ENCODE data around the gene PLCH2. TPM values are rescaled to one million over a fixed set of nuclear protein-coding genes. Genes with fewer than 3 reads are reported as not detected.

Gene PLCH2
- total and polyA plus RNA-seq, 9 of the 15 experiments (the other 6 are each of a cell fraction or from before 2014, with no cell fraction given), result 0.16 TPM; not detected in 8

GRCh38 chr1:2501820-2502119 lies 25.7 kb downstream of the PLCH2 start:
- H3K9ac ChIP-seq (ENCODE audit: insufficient read depth in 1 of 2, low read depth in 2 of 2, low read length in 2 of 2), result no peak overlapping the region
- H2AFZ ChIP-seq (ENCODE audit: low read depth, low read length), result no peak overlapping the region
- no peaks in the 10 kb centered on the region for H3K9me3 ChIP-seq (replicated peaks; ENCODE audit: control insufficient read depth, insufficient read depth, low read depth, low read length)
- in situ Hi-C loops (cut with MboI) (no loop called here), intact Hi-C loops (cut with micrococcal nuclease) (no loop called here)
- peaks cover 17% of the 10 kb centered on the region for H4K20me1 ChIP-seq (replicated peaks; ENCODE audit: control insufficient read depth, insufficient read depth, low read length)
- H3K79me2 ChIP-seq (ENCODE audit: control insufficient read depth, insufficient read depth, low read length), result no peaks in the 10 kb centered on the region
- H3K4me2 ChIP-seq (ENCODE audit: insufficient read depth, low read length), result no peak overlapping the region
- H3K4me1 ChIP-seq (replicated peaks in 1 of 2; ENCODE audit: control insufficient read depth in 2 of 2, insufficient read depth in 2 of 2, low read length in 2 of 2), result peaks cover 0 to 89% of the 10 kb centered on the region in 2 experiments; a peak in 2 of 5 replicates
- ChIA-PET CTCF (ENCODE audit: low intra/inter-chr PET ratio) (no interaction called here), POLR2A (interaction anchor here (2.1 kb wide), 1 partner anchor 14 kb away, joined by 9 read pairs; no protein-coding TSS in a partner anchor)
- WGBS (ENCODE audit: insufficient coverage, low coverage, missing lambda C conversion rate), result 2% methylated on average over 7 of the region's 7 CpGs
- FAIRE-seq (no peak), ATAC-seq (no peak), DNase-seq (ENCODE audit: extremely low read depth in 1 of 4, low spot score in 3 of 4) (no peak)
- H3K4me3 ChIP-seq, result no peak overlapping the region
- no peak overlapping the region for H3K27ac ChIP-seq (ENCODE audit: extremely low read depth, low read depth, low read length)
- peaks cover 31 to 50% of the 10 kb centered on the region in 2 experiments; a peak in 4 of 5 replicates for H3K27me3 ChIP-seq (ENCODE audit: control insufficient read depth in 2 of 2, insufficient read depth in 2 of 2, low read length in 2 of 2)
- no TSS peak for BruUV-seq (replicated peaks)
- H3K36me3 ChIP-seq (ENCODE audit: control insufficient read depth, insufficient read depth, low read length), result no peaks in the 10 kb centered on the region
- no peaks in the 10 kb centered on the region for H3K9me1 ChIP-seq (ENCODE audit: control insufficient read depth, insufficient read depth, low read length)
- TF ChIP-seq SMARCA4 (IDR thresholded peaks at IDR 0.05) (no peak), ZNF12 (CRISPR knock-in tag; IDR thresholded peaks at IDR 0.05) (no peak), EZH2 (IDR thresholded peaks at IDR 0.05; ENCODE audit: borderline replicate concordance, low read depth, low read length) (no peak), RBM15 (IDR thresholded peaks at IDR 0.05; ENCODE audit: insufficient read depth, low read length) (no peak), MCM3 (IDR thresholded peaks at IDR 0.05) (no peak), ZNF583 (CRISPR knock-in tag; IDR thresholded peaks at IDR 0.05) (no peak), NFE2 (IDR thresholded peaks at IDR 0.05; ENCODE audit: low read depth) (no peak), POLR2H (tag; IDR thresholded peaks at IDR 0.05; ENCODE audit: low read depth) (no peak), ZNF707 (CRISPR knock-in tag; conservative IDR thresholded peaks at IDR 0.05) (no peak), ZNF512 (tag; IDR thresholded peaks at IDR 0.05) (no peak), NCOR1 (IDR thresholded peaks at IDR 0.05) (no peak), GTF2F1 (IDR thresholded peaks at IDR 0.05; ENCODE audit: low read depth, low read length) (no peak), MLX (CRISPR knock-in tag; conservative IDR thresholded peaks at IDR 0.05) (no peak), XRCC3 (IDR thresholded peaks at IDR 0.05) (no peak)
